Kidney glomerular epithelial cell (primary cell): ENCODE results near the gene ZNF177.

Experiments used
- DNase-seq: peaks from one replicate; lab custom pipeline; 2025; lab: John Stamatoyannopoulos, UW

ZNF177 gene

GRCh38 chr19:9430444-9430843 lies 67.6 kb downstream of the ZNF177 start:
- DNase-seq, result no peak

- DNase-seq, result no peak
Observed at GRCh38 chr19:9431475-9431874, 68.7 kb downstream of the ZNF177 start.
